ENCODE data around the gene EHBP1.

DNA sequence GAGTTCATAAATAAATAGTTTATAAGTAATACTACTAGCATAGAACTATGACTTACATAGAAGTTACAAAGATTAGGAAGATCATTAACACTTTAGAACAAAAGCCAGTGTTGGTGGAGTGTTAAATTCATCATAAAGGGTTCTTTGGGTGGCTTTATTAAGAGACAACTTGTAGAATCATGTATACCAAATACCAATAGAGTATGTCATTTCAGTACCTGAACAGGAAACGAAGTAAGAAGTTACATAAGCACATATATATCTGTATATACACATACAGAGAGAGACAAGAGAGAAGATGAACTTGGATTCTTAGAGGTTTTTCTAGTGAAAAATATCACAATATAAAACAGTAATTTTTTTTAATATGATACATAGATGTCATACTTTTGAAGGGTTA is 262.7 kb downstream of the EHBP1 start:
- TF ChIP-seq POLR2AphosphoS5 (IDR thresholded peaks at IDR 0.05; ENCODE audit: low read depth, low read length) (no peak), SIN3A (IDR thresholded peaks at IDR 0.05; ENCODE audit: borderline replicate concordance, insufficient read depth, low read length) (no peak), TAF1 (IDR thresholded peaks at IDR 0.05; ENCODE audit: borderline replicate concordance, insufficient read depth, low read length) (no peak)
- TF ChIP-seq, protein P1, sequence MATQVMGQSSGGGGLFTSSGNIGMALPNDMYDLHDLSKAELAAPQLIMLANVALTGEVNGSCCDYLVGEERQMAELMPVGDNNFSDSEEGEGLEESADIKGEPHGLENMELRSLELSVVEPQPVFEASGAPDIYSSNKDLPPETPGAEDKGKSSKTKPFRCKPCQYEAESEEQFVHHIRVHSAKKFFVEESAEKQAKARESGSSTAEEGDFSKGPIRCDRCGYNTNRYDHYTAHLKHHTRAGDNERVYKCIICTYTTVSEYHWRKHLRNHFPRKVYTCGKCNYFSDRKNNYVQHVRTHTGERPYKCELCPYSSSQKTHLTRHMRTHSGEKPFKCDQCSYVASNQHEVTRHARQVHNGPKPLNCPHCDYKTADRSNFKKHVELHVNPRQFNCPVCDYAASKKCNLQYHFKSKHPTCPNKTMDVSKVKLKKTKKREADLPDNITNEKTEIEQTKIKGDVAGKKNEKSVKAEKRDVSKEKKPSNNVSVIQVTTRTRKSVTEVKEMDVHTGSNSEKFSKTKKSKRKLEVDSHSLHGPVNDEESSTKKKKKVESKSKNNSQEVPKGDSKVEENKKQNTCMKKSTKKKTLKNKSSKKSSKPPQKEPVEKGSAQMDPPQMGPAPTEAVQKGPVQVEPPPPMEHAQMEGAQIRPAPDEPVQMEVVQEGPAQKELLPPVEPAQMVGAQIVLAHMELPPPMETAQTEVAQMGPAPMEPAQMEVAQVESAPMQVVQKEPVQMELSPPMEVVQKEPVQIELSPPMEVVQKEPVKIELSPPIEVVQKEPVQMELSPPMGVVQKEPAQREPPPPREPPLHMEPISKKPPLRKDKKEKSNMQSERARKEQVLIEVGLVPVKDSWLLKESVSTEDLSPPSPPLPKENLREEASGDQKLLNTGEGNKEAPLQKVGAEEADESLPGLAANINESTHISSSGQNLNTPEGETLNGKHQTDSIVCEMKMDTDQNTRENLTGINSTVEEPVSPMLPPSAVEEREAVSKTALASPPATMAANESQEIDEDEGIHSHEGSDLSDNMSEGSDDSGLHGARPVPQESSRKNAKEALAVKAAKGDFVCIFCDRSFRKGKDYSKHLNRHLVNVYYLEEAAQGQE (IDR thresholded peaks at IDR 0.05; ENCODE audit: insufficient read depth in 1 of 2, low read depth in 2 of 2, low read length in 2 of 2), result no peak
